Lung (tissue), 12 donors: Measurements from ENCODE around the gene GRIP2. TPM values are rescaled to one million over a fixed set of nuclear protein-coding genes. Genes with fewer than 3 reads are reported as not detected.

Experiments
- ATAC-seq: fragments of 200-7000 bp; cut with Tn5 transposase; one replicate; pipeline ENCODE4 v1.9.1; 2020; ENCODE audit warnings: moderate number of reproducible peaks; ENCODE audit not compliant: insufficient read depth, low FRiP score
- DNase-seq, 3 donors: peaks; one replicate each; pipeline ENCODE4 v3.0.0-alpha.2; 2013 to 2017
- H3K27ac ChIP-seq, 2 donors: one replicate each; pipeline ENCODE4 v1.5.1; 2013; ENCODE audit warnings: mild to moderate bottlenecking in 2 of 2, moderate library complexity in 2 of 2, control low read depth in 1 of 2, inconsistent platforms in 1 of 2, low read depth in 1 of 2, low read length in 1 of 2
- H3K27me3 ChIP-seq, 3 donors: one replicate each; pipeline ENCODE4 v1.5.1; 2013; ENCODE audit warnings: low read length in 2 of 3; ENCODE audit not compliant: control insufficient read depth in 3 of 3, insufficient read depth in 3 of 3
- H3K36me3 ChIP-seq, 4 donors: one replicate each; pipeline ENCODE4 v1.5.1; 2013; ENCODE audit warnings: low read length in 4 of 4, mild to moderate bottlenecking in 1 of 4, moderate library complexity in 1 of 4; ENCODE audit not compliant: control insufficient read depth in 4 of 4, insufficient read depth in 4 of 4
- H3K4me1 ChIP-seq, 5 donors: one replicate each; pipeline ENCODE4 v1.5.1; 2013; ENCODE audit warnings: low read length in 5 of 5, mild to moderate bottlenecking in 2 of 5, moderate library complexity in 1 of 5; ENCODE audit not compliant: control insufficient read depth in 5 of 5, insufficient read depth in 5 of 5
- H3K4me3 ChIP-seq: one replicate; pipeline ENCODE4 v1.5.1; 2013; ENCODE audit warnings: mild to moderate bottlenecking, control low read depth, moderate library complexity
- H3K9ac ChIP-seq, 2 donors: one replicate each; pipeline ENCODE4 v1.5.1; 2013; ENCODE audit warnings: low read length in 2 of 2, control low read depth in 1 of 2; ENCODE audit not compliant: insufficient read depth in 1 of 2
- H3K9me3 ChIP-seq, 4 donors: one replicate each; pipeline ENCODE4 v1.5.1; 2013; ENCODE audit warnings: low read length in 3 of 4, mild to moderate bottlenecking in 1 of 4, moderate library complexity in 1 of 4; ENCODE audit not compliant: control insufficient read depth in 4 of 4, insufficient read depth in 3 of 4
- WGBS, 2 donors: extraction: QIAGEN DNeasy Blood & Tissue Kit; methylation state at CpG; one replicate each; pipeline ENCODE4 v1.1.7; 2013; 5-methylcytosine and 5-hydroxymethylcytosine counted together
- polyA plus RNA-seq, 2 donors: library from polyadenylated mRNA; stranded (reverse); fragments of 200-250 nt; gene quantifications; one replicate each; pipeline ENCODE4 v1.2.1, GENCODE V29; 2013
- total RNA-seq, 2 donors: library from RNA; depleted of rRNA in 1 of 2; stranded (reverse); fragments of >200 nt in 1 of 2; gene quantifications; one replicate each; pipeline ENCODE4 v1.2.1, GENCODE V29; 2014 to 2021
- TF ChIP-seq, protein P1 (sequence below): IDR thresholded peaks from 2 replicates; pipeline ENCODE4 v1.5.1; 2012; ENCODE audit warnings: mild to moderate bottlenecking; ENCODE audit errors: control extremely low read depth, extremely low read depth
- donor health status: control.
- donor health status: control.
- donor health status: Bipolar disorder and iron deficiency.
- donor health status: healthy.
- donor health status: DM: yes; HTN: yes; CAD: no.

GRIP2 gene
- total and polyA plus RNA-seq, 4 donors: 0.05 to 1.2 (median 0.64) TPM

DNA sequence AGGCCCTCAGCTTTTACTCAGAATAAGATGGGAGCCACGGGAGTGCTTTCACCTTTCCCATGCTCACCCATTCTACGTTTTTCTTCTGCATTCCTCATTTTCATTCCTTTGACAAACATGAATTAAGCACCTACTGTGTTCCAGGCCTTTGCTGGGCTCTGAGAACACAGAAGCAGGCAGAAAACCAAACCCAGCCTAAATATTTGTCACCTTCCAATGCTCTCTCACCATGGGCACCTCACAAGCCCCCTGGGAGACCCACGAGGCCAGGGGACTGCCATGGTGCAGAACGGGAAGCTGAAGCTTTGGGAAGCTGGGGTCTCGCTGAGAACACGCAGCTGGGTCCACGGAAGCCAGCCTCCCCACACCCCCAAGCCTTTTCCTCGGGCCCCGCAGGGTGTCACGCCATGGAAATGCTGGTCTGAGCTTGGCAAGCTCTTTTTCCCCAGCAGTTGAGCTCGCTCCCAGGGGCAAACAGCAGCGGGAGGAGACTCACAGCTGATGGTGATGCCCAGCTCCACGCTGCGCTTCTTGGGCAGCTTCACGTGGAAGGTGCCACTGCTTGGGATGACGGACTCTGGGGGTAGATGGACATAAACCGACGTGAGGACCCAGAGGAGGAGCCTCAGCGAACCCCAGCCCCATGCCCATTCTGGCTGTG, 27.7 kb downstream of the GRIP2 start:
- DNase-seq: peak in 1 of 3 donors; percentile 4
- 87 to 95% methylated on average over 19 of the region's 19 CpGs for WGBS, 2 donors

DNA sequence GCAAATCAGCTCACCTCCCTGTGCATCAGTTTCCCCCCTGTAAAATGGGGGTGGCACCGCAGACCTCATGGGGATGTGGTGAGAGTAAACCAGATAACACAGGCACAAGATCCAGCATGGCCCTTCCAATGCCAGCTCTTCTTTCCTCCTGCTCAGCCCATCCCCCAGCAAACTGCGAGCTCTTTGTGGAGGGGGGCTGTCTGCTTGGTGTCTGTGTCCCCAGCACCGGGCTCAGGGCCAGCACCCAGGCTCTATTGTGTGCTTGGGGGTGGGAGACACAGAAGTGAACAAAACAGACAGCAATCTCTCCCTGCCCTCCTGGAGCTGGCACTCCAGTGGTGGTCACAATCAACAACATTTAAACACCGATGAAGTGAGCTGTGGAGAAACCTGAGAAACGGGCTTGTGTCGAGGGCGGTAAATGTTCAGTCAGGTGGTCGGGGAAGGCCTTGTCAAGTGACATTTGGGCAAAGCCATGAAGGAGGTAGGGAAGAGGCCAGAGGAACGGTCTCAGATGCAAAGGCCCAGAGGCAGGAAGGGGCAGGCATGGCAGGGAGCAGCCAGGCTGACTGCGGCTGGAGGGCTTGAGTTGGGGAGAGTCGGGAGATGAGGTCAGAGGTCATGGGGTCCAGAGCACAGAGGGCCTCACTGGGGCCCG, 28.4 kb downstream of the GRIP2 start:
- no peaks in the 10 kb centered on the region for H3K27me3 ChIP-seq
- 70 to 78% methylated on average over 12 of the region's 12 CpGs for WGBS, 2 donors
- H3K9ac ChIP-seq: no peak overlapping the region
- no peak overlapping the region for H3K4me3 ChIP-seq
- peak in 2 of 3 donors; percentile 24 to 51 for DNase-seq
- H3K27ac ChIP-seq: no peak overlapping the region
- H3K4me1 ChIP-seq: no peaks in the 10 kb centered on the region
- ATAC-seq: no peak
- H3K9me3 ChIP-seq: no peaks in the 10 kb centered on the region
- TF ChIP-seq, protein P1, sequence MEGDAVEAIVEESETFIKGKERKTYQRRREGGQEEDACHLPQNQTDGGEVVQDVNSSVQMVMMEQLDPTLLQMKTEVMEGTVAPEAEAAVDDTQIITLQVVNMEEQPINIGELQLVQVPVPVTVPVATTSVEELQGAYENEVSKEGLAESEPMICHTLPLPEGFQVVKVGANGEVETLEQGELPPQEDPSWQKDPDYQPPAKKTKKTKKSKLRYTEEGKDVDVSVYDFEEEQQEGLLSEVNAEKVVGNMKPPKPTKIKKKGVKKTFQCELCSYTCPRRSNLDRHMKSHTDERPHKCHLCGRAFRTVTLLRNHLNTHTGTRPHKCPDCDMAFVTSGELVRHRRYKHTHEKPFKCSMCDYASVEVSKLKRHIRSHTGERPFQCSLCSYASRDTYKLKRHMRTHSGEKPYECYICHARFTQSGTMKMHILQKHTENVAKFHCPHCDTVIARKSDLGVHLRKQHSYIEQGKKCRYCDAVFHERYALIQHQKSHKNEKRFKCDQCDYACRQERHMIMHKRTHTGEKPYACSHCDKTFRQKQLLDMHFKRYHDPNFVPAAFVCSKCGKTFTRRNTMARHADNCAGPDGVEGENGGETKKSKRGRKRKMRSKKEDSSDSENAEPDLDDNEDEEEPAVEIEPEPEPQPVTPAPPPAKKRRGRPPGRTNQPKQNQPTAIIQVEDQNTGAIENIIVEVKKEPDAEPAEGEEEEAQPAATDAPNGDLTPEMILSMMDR: no peak
- H3K36me3 ChIP-seq: no peaks in the 10 kb centered on the region

More for the DNA sequence above, 27.7 kb downstream of the GRIP2 start:
- Histone ChIP-seq H3K9me3 (no peaks in the 10 kb centered on the region), H3K36me3 (no peaks in the 10 kb centered on the region), H3K27ac (no peak overlapping the region), H3K9ac (no peak overlapping the region), H3K4me1 (no peaks in the 10 kb centered on the region), H3K27me3 (no peaks in the 10 kb centered on the region), H3K4me3 (no peak overlapping the region)
- no peak for ATAC-seq
- TF ChIP-seq, protein P1: no peak

DNA sequence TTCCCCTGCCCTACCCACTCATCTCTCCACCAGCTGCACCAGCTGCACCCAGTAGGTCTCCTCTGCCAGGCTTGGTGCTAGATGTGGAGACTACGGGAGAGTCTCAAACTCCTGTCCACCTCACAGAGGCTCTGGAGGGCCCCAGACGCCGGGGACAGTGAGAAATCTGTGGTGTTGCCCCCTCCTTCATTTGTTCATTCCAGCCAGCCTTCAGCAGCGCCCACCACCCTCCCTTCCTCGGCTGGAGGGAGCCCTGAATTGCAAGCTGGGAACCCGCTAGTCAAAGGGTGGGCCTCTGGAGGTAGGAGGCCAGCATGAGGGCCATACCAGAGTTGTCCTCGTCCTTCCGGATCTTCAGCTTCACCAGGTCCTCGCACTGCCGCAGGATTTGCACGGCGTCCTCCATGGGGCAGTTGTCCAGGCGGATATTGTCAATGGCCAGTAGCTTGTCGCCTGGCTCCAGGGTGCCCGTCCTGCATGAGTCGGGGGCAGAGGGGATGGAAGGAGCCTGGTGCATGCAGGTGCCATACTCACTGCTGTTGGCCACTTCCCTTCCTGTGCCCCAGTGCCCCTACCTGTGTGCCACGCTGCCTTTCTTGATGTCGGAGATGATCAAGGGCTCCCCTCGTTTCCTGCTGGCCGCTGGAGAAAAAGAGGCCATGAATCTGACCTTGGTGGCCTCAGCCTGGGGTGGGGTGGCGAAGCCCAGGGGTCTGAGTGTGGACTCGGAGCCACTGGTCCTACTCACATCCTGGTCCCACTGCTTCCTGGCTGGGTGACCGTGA, 29.1 kb downstream of the GRIP2 start:
- Histone ChIP-seq H3K27ac (no peak overlapping the region), H3K9me3 (no peaks in the 10 kb centered on the region), H3K9ac (no peak overlapping the region), H3K36me3 (no peaks in the 10 kb centered on the region), H3K4me1 (no peaks in the 10 kb centered on the region), H3K27me3 (no peaks in the 10 kb centered on the region), H3K4me3 (no peak overlapping the region)
- TF ChIP-seq, protein P1: no peak
- WGBS, 2 donors: 89 to 92% methylated on average over 22 to 23 of the region's 23 CpGs
- ATAC-seq: no peak
- DNase-seq: peak in 1 of 3 donors; percentile 9
